OCI-LY1 (cell line): ENCODE data around the gene LIFR.

Experiments
- H2AFZ ChIP-seq: fragments of 200-600 bp; sonication (generic), shearing (Covaris generic); 2 replicates; pipeline ENCODE4 v1.6.0; 2014; ENCODE audit warnings: antibody characterized with exemption, mild to moderate bottlenecking, low read length
- H3F3A ChIP-seq: fragments of 200-600 bp; sonication (generic), shearing (Covaris generic); 2 replicates; pipeline ENCODE4 v1.6.0; 2014; ENCODE audit warnings: mild to moderate bottlenecking, antibody characterized with exemption, low read length, moderate library complexity; ENCODE audit not compliant: insufficient read depth
- H3K27ac ChIP-seq: fragments of 200-600 bp; sonication (generic); 2 replicates; pipeline ENCODE4 v1.5.1; 2014; ENCODE audit warnings: low read length, mixed run types, mild to moderate bottlenecking, low read depth; ENCODE audit not compliant: poor library complexity, severe bottlenecking
- H3K27me3 ChIP-seq: fragments of 200-600 bp; sonication (generic); 2 replicates; pipeline ENCODE4 v1.6.0; 2014; ENCODE audit warnings: antibody characterized with exemption, mild to moderate bottlenecking, low read length, moderate library complexity; ENCODE audit not compliant: insufficient read depth
- H3K36me3 ChIP-seq: fragments of 200-600 bp; sonication (generic); 2 replicates; pipeline ENCODE4 v1.6.1; 2014; ENCODE audit warnings: mild to moderate bottlenecking, antibody characterized with exemption, low read length, moderate library complexity, mixed read lengths; ENCODE audit not compliant: insufficient read depth
- H3K4me1 ChIP-seq: fragments of 200-600 bp; sonication (generic); 2 replicates; pipeline ENCODE4 v1.5.1; 2014; ENCODE audit warnings: mild to moderate bottlenecking, low read length, moderate library complexity; ENCODE audit not compliant: insufficient read depth, severe bottlenecking
- H3K4me2 ChIP-seq: fragments of 200-600 bp; sonication (generic), shearing (Covaris generic); 2 replicates; pipeline ENCODE4 v1.6.1; 2014; ENCODE audit warnings: low read length
- H3K4me3 ChIP-seq: fragments of 200-600 bp; sonication (generic); 2 replicates; pipeline ENCODE4 v1.5.1; 2014; ENCODE audit warnings: low read length, low read depth, mild to moderate bottlenecking, mixed read lengths; ENCODE audit not compliant: poor library complexity, severe bottlenecking
- H3K79me2 ChIP-seq: fragments of 200-600 bp; shearing (Covaris generic); 2 replicates; pipeline ENCODE4 v1.6.1; 2016; ENCODE audit warnings: mixed run types, low read length, mixed read lengths; ENCODE audit not compliant: insufficient read depth
- H3K9ac ChIP-seq: fragments of 200-600 bp; sonication (generic), shearing (Covaris generic); 2 replicates; pipeline ENCODE4 v1.6.1; 2014; ENCODE audit warnings: mild to moderate bottlenecking, low read length, mixed read lengths
- H3K9me2 ChIP-seq: fragments of 200-600 bp; sonication (generic), shearing (Covaris generic); 2 replicates; pipeline ENCODE4 v1.6.1; 2014; ENCODE audit warnings: low read depth, mild to moderate bottlenecking, low read length, mixed read lengths
- H3K9me3 ChIP-seq: fragments of 200-600 bp; shearing (Covaris generic); 2 replicates; pipeline ENCODE4 v1.6.1; 2014; ENCODE audit warnings: low read length, mixed read lengths
- H4K20me1 ChIP-seq: fragments of 200-600 bp; sonication (generic), shearing (Covaris generic); 2 replicates; pipeline ENCODE4 v1.6.0; 2016; ENCODE audit warnings: mild to moderate bottlenecking, low read length; ENCODE audit not compliant: insufficient read depth
- EZH2 ChIP-seq: fragments of 200-600 bp; sonication (generic), shearing (Covaris generic); IDR thresholded peaks from 2 replicates; pipeline ENCODE4 v1.8.0; 2017; ENCODE audit warnings: borderline replicate concordance, mixed run types, mild to moderate bottlenecking, antibody characterized with exemption, low read length, moderate library complexity, mixed read lengths
- TF ChIP-seq, protein P1 (sequence below): fragments of 200-600 bp; sonication (generic), shearing (Covaris generic); IDR thresholded peaks from 2 replicates; pipeline ENCODE4 v1.5.1; 2017; ENCODE audit warnings: mild to moderate bottlenecking, antibody characterized with exemption, low read length, moderate library complexity, mixed read lengths

LIFR gene

DNA sequence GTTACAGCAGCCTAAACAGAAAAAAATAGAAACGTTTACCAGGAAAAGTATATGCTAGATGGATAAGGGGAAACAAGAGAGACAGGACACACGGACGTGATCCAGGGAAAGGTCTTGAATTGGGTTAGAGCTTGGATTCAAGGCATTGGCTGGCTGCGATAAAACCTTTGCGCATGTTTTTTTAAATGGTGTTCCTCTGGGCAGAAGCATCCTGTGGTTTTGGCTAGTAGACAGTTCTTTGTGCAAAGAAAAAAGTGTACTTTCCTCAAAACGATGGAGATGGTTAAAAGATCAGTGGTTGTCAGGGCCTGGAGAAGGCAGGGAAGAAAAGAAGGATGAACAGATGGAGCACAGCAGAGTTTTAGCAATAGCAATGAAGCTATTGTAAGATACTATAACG, 37.5 kb upstream of the LIFR start:
- Histone ChIP-seq H3K27me3 (no peaks in the 10 kb centered on the region), H3K4me1 (no peaks in the 10 kb centered on the region), H3K9me2 (no peaks in the 10 kb centered on the region), H2AFZ (no peak overlapping the region), H3K4me2 (no peak overlapping the region), H3K9ac (no peak overlapping the region), H4K20me1 (no peaks in the 10 kb centered on the region), H3K4me3 (no peak overlapping the region), H3K79me2 (no peaks in the 10 kb centered on the region), H3F3A (no peaks in the 10 kb centered on the region), H3K9me3 (no peaks in the 10 kb centered on the region), H3K27ac (no peak overlapping the region), H3K36me3 (no peaks in the 10 kb centered on the region)
- TF ChIP-seq, protein P1, sequence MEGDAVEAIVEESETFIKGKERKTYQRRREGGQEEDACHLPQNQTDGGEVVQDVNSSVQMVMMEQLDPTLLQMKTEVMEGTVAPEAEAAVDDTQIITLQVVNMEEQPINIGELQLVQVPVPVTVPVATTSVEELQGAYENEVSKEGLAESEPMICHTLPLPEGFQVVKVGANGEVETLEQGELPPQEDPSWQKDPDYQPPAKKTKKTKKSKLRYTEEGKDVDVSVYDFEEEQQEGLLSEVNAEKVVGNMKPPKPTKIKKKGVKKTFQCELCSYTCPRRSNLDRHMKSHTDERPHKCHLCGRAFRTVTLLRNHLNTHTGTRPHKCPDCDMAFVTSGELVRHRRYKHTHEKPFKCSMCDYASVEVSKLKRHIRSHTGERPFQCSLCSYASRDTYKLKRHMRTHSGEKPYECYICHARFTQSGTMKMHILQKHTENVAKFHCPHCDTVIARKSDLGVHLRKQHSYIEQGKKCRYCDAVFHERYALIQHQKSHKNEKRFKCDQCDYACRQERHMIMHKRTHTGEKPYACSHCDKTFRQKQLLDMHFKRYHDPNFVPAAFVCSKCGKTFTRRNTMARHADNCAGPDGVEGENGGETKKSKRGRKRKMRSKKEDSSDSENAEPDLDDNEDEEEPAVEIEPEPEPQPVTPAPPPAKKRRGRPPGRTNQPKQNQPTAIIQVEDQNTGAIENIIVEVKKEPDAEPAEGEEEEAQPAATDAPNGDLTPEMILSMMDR, result no peak
- TF ChIP-seq EZH2, result no peak

DNA sequence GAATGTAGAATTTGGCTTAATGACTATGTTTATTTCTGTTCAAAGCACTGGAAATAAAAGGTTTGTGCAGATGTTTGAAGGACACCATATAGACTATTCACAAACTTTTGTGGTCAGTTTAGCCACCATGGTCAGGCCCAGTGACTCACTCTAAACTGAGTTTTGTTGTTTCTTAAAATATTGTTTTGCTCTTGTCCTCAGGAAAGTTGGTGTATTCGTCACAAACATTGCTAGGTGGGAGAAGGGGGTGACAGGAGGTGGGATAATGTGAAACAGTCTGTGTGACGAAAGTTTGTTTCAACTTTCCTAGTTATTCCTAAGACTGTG, 35.0 kb upstream of the LIFR start:
- no peaks in the 10 kb centered on the region for H3K79me2 ChIP-seq
- no peaks in the 10 kb centered on the region for H3K9me2 ChIP-seq
- no peak overlapping the region for H3K9ac ChIP-seq
- no peak overlapping the region for H3K4me2 ChIP-seq
- H3K36me3 ChIP-seq, result no peaks in the 10 kb centered on the region
- no peaks in the 10 kb centered on the region for H3K27me3 ChIP-seq
- no peak overlapping the region for H3K27ac ChIP-seq
- no peaks in the 10 kb centered on the region for H3K4me1 ChIP-seq
- TF ChIP-seq EZH2, result no peak
- TF ChIP-seq, protein P1, result no peak
- no peaks in the 10 kb centered on the region for H4K20me1 ChIP-seq
- H2AFZ ChIP-seq, result no peak overlapping the region
- H3K4me3 ChIP-seq, result no peak overlapping the region
- no peaks in the 10 kb centered on the region for H3F3A ChIP-seq
- no peaks in the 10 kb centered on the region for H3K9me3 ChIP-seq

DNA sequence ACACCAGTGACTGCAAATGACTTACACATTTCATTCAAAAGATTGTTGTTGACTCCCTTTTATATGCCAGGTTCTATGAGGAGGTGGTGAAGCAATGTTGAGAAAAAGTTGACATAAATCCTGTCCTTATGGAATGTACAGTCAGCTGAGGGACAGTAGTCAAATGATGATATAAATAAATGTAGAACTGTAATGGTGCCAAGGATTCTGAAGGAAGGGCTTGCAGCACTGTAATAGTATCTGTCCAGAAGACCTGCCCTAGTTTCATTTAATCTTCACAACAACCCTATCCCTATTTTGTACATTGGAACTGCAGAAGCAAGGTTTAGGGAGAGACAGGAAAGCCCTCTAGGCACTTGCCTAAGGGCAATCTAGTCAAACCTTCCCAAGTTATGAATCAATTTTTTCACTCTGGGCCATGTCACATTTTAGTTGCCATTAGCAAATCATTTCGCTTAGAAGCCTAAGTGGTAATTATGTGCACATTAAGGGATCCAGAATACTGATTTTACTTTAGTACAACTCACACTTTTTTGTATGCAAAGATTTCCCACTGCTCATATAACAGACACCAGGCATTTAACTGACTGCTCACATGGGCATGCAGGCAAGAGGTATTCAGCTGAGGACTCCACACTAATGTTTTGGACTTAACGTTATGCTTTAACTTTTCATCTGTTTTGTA, 34.5 kb upstream of the LIFR start:
- Histone ChIP-seq H3F3A (no peaks in the 10 kb centered on the region), H3K27me3 (no peaks in the 10 kb centered on the region), H3K9me2 (no peaks in the 10 kb centered on the region), H2AFZ (no peak overlapping the region), H3K4me1 (no peaks in the 10 kb centered on the region), H3K9ac (no peak overlapping the region), H3K27ac (no peak overlapping the region), H3K4me2 (no peak overlapping the region), H3K79me2 (no peaks in the 10 kb centered on the region), H3K36me3 (no peaks in the 10 kb centered on the region), H3K9me3 (no peaks in the 10 kb centered on the region), H3K4me3 (no peak overlapping the region), H4K20me1 (no peaks in the 10 kb centered on the region)
- TF ChIP-seq, protein P1, result no peak
- no peak for TF ChIP-seq EZH2
